GM21576 (cell line): ENCODE results near the gene ZNF83.
"Not testable (repeated sequence)": the region's sequence is repeated elsewhere in the genome, so short reads cannot be mapped to it uniquely, and the experiment has no call there.

Source experiments
- ATAC-seq: cut with Tn5 transposase; IDR thresholded peaks from one replicate; pipeline ENCODE4 v1.9.1; 2021; ENCODE audit warnings: mild to moderate bottlenecking, moderate library complexity; ENCODE audit not compliant: unreplicated experiment

Gene ZNF83

DNA sequence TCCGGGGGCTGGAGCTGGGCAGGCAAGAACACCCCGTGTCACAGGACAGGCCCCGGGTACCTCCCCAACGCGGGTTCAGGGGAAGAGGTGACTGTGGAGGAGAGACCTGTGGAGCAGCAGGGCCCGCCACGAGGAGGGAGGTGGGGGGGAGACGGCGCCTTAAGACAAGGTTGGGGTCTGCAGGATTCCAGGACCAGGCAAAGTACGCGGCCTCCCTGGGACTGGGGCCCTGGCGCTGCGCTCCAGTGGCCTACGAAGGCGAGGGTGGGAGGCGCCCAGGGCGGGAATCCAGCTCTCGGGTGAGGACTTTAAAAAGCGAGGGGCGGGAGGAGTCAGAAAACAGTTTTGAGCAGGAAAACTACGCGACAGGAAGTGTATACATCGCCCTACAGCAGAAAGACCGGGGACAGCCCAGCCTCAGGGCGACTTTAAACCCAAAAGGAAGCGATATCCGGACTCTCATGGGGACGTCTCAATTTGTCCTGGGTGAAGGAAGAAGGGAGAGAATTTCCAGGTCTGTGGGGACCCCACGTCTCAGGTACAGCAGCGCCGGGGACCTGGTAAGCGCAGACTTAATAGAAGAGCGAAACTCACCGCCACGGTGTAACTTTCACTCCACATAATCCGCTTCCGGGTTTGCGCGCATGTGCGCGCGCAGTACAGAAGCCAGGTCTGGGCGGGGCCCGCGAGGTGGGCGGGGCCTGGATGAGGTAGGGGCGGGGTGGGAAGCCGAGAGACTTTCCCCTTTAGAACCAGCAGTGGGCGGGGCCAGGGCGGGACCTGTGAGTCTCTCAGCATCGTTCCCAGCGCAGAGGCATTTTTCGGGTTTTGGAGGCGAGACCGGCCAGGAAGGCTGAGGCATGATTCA is at the start of gene ZNF83:
TSS of gene ZNF83 (minus strand) at position 638 of the 868 bp plus-strand sequence.
- ATAC-seq: peak; percentile 85

- no peak for ATAC-seq
Measured at GRCh38 chr19:52687684-52688083, 49.5 kb upstream of the ZNF83 start.

- no peak for ATAC-seq
Measured at GRCh38 chr19:52685811-52686210, 47.7 kb upstream of the ZNF83 start.

- not testable (repeated sequence) for ATAC-seq
Measured at GRCh38 chr19:52681216-52681615, 43.1 kb upstream of the ZNF83 start.

DNA sequence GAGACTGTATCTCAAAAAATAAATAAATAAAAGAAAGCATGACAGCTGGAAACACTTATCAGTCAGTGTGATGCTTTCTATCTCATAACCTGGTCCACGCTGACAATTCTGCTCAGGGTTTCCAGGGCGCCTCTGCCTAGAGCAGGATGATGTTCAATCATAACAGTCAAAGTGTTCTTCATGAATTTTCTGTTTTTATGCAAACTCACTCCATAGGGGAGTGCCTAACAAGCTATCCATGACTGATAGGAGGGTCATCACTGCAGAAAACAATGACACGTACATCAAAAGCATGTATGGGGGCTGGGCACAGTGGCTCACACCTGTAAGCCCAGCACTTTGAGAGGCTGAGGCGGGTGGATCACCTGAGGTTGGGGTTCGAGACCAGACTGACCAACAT is 41.4 kb upstream of the ZNF83 start:
- no peak for ATAC-seq

GRCh38 chr19:52675239-52675638 is 37.1 kb upstream of the ZNF83 start:
- not testable (repeated sequence) for ATAC-seq

GRCh38 chr19:52673014-52673413 is 34.9 kb upstream of the ZNF83 start:
- no peak for ATAC-seq

DNA sequence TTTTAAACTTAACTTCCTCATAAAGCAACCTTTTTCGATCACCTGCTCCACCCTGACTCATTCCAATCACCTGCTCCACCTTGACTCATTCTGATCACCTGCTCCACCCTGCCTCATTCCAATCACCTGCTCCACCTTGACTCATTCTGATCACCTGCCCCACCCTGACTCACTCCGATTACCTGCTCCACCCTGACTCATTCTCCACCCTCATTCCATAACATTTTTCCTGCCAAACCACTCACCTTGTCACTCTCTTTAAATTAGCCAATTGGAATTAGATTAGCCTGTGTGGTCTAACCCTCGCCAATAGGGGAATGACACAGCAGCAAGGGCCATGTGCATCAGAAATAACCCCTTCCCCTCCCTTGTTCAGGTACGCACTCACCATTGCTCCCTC is 31.9 kb upstream of the ZNF83 start:
- ATAC-seq: no peak

DNA sequence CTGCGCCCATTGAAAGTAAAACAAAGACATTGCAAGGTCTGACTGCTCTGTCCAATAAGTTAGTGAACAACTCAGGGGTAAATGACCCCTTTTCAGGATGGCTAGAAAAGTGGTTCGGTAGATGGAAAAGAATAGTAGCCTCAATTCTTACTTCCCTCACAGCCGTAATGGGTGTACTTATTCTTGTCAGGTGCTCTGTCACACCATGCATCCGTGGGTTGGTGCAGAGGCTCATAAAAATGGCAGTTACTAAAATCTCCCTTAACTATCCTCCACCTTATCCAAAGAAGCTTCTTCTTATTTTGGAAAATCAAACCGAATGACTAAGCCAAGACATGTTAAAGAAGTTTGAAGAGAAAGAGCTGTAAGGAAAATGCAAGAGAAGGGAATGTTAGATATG is 31.4 kb upstream of the ZNF83 start:
- ATAC-seq: no peak

GRCh38 chr19:52667972-52668371 is 29.8 kb upstream of the ZNF83 start:
- ATAC-seq: no peak

- ATAC-seq: no peak
Measured at GRCh38 chr19:52666506-52666905, 28.4 kb upstream of the ZNF83 start.

- no peak for ATAC-seq
Measured at GRCh38 chr19:52665529-52665928, 27.4 kb upstream of the ZNF83 start.

DNA sequence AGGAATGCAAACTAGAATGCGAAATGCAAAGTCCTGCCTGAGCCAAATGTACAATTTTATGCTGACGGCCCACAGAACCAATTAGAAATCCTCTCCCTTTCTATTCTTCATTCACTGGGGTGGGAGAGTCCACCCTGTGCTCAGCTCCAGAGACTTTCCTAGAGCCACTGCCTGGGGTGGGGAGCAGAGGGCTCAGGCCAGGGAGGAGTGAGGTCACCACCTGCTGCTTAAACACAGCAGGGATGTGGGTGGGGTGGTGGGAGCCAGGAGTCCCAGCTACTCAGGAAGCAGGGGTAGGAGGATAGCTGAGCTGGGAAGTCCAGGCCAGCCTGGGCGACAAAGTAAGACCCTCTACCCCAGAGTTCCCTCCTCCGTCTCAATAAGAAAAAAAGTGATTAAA is 26.9 kb upstream of the ZNF83 start:
- ATAC-seq: no peak

DNA sequence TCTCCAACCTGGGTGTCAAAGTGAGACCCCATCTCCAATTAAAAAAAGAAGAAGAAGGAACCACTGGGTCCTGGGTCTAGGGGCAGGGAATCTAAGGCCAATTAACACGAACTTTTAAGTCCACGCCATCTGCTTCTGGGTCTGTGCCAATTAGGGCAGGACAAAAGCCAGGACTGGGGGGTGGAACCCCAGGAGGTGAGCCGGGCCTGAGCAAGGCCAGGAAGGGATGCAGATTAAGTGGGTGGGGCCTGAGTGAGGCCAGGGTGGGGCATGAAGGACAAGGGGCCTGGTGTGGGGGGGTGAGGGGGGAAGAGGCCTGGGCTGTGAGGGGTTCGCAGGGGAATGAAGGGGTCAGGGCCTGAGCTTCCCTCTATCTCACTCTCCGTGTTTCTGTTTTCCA is 26.3 kb upstream of the ZNF83 start:
- ATAC-seq: no peak

GRCh38 chr19:52662631-52663030 is 24.5 kb upstream of the ZNF83 start:
- ATAC-seq: no peak

DNA sequence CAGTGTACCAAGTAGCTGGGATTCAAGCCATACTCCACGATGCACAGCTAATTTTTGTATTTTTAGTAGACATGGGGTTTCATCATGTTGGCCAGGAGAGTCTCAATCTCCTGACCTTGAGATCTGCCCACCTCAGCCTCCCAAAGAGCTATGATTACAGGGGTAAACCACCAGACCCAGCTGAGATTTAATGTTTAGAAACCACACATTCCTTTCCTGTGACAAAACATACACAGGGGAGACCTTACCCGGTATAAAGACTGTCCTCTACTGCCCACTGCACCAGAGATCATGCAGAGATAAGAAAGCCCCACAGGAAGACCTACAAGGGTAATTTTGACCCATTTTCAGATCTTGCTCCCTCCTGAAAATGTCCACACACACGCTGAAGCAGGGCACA is 22.8 kb upstream of the ZNF83 start:
- ATAC-seq: no peak

GRCh38 chr19:52659013-52659412 is 20.9 kb upstream of the ZNF83 start:
- ATAC-seq: no peak

DNA sequence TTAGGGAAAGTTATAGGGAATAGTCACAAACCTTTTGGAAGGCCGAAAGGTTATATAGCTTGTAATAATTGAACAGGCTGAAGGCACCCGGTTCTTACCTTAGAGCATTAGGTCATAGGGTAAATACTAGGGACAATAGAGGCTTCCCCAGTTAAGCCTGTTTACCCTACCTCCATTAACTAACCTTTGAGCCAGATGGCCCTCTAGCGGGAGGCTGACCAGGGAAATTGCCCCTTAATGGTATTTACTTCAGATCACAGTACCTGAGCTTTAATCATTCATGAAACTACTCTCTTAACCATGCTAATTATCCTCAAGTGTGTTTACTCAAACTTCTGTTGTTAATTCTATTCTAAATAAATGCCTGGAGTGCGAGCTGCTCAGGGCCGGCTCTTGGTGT is 20.4 kb upstream of the ZNF83 start:
- no peak for ATAC-seq

DNA sequence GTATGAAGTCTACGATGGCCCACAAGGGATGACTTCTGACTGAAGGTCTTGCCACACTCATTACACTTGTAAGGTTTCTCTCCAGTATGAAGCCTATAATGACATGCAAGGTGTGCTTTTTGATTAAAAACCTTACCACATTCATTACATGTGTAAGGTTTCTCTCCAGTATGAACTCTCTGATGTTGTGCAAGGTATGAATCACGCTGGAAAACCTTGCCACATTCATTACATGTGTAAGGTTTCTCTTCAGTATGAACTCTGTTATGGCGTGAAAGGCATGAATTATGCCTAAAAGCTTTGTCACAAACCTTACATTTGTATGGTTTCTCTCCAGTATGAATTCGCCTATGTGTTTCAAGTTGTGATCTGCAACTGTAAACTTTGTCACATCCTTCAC is 15.0 kb upstream of the ZNF83 start:
- no peak for ATAC-seq

DNA sequence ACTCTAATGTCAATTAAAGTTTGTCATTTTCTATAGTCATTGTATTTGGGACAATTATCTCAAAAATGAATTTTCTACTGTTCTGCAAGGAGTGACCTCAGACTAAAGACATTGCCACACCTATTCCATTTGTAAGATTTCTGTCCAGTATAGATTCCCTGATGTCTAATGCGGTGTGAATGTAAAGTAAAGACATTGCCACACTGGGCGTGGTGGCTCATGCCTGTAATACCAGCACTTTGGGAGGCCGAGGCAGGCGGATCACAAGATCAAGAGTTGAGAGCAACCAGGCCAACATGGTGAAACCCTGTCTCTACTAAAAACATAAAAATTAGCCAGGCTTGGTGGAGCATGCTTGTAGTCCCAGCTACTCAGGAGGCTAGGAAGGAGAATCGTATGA is 13.8 kb upstream of the ZNF83 start:
- no peak for ATAC-seq

GRCh38 chr19:52648336-52649016 is 10.3 kb upstream of the ZNF83 start:
- ATAC-seq: no peak

DNA sequence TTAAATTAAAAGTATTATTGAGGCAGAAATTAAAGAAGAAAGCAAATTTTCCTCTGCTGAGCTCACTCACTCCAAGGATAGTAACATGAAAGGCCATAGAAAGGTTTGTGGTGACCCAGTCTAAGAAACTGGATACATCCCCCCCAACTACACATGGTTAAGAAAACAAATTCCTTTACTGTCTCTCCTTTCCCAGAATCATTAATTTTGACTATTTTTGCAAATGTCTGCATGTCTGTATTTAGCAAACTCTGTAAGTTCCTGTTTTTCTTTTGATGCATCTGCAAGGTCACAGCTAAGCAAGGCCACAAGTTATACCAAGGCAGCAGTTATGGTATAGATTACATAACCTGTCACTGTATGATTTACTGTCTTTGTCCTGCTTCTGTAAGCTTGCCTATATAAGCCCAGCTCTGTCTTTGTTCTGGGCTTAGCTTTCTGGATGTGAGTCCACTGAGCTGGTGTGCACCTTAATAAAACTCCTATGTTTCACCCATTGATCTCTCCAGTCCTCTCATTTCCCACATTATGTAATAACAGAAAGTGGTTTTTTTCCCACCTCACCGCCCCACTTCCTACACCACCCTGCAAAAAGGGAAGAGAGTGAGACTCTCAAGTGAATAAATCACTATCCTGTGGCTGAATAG is 8.5 kb upstream of the ZNF83 start:
- no peak for ATAC-seq
